GM19468 (cell line): ENCODE results near the gene NR2F1-AS1.

Source experiments
- ATAC-seq: cut with Tn5 transposase; IDR thresholded peaks from one replicate; pipeline ENCODE4 v1.9.1; 2021; ENCODE audit warnings: mild to moderate bottlenecking, moderate library complexity, moderate number of reproducible peaks; ENCODE audit not compliant: unreplicated experiment; ENCODE audit errors: extremely low read depth

Gene NR2F1-AS1

GRCh38 chr5:93603793-93604643, 23.0 kb upstream of the NR2F1-AS1 start:
- ATAC-seq, result no peak

DNA sequence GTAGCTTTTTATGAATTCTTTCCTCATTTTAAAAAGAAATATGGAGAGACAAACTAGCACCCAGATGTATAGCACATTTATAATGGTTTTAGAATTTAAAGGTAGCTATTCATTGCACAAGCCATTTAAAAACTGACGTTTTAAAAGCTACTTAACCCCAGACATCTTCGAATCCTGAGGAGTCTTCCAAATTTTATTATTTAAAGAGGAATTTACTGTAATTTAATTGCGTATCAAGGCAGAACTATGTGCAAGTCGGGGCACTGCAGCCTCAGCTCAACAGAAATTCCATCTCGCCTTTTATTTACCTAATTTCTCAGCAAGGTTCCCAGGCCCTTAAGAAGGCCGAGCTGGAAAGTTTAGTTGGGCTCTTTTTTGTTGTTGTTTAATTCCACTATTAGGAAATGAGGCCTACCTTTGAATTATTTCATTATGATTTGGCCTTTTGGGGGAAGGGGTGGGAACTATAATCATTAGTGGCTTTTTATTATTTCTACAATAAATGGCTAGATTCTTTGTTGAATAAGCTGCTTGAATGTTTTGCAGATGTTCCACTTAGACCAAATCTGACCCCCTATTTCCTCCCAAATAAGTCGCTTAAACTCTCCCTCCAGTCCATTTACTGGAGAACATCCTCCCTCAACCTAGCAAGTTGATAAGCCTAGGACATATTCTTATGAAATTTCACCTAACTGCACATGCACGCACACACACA, 22.2 kb upstream of the NR2F1-AS1 start:
- no peak for ATAC-seq

GRCh38 chr5:93602241-93603077, 21.4 kb upstream of the NR2F1-AS1 start:
- no peak for ATAC-seq

DNA sequence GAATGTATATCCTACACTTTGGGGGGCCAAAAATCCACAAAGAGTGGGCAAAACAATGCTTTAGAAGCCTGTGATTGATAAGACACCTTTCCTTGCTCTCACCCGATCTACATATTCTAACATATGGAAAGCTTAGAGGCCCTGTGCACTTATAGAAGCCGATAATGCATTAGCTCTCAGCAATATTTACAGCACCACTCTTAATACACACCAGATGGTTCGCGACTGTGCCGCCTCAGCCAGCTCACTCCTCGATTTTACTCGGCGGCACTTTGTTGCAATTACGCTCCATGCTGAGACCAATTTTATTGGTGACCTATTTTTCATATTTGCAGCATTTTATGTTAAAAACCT, 20.8 kb upstream of the NR2F1-AS1 start:
- no peak for ATAC-seq

DNA sequence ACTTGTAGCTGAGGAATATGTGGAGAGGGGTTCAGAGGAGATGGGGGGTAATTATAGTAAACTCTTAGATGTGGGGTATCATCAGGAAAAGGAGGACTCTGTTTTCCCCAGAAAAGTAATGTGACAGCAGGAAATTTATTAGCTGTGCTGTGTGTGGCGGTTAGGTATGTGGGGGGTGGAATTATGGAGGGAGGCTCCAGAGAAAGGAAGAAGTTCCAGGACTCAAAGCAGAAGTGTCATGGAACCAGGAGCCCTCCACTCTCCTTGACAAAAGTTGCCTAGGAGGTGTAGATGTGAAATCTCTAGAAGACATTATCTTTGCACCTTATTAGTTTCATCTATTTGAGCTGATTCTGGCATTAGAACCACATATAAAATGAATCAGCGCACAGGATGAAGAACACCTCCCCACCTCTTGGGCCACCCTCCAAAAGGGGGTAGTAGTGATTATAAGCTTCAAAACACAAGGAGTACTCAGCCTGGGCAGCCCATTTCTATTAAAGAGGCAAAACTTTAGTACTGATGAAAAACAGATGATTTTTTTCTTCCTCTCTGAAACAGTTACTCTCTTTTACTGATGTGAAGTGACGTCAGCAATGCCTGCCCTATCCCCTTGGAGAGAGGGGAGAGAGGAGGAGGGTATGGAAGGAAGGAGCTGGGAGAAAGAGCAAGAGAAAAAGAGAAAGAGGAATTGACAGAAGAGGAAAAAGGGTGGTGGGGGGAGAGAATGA, 20.2 kb upstream of the NR2F1-AS1 start:
- no peak for ATAC-seq

DNA sequence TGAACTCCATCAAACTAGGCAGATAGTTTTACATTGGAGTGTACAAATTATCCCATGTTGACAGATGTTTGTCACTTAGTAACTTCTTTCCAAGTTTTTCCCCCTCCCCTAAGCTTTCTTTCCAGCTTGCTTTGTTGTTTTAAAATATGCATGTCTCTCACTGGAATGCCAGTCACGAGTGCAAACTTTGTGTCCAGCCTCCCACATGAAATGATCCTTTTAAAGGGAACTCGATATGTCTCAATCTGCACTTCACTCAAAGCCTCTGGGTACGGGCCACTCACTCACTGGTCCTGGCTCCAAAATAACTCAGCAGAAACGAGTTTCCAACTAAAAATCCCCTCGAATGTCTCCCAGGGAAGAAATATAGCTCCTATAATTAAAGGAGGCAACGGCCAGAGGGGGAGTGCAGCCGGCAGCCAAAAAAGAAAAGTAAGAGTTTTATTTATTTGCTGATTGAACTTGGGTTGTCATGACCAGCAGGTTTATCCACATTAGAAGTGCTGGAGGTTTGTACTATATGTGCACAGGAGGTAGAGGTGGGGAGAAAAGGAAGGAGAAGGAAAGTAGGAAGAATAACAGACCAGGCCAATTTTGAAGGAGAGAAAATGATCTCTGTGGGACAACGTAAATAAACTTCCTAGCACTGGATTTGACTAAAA, 19.5 kb upstream of the NR2F1-AS1 start:
- no peak for ATAC-seq

GRCh38 chr5:93599399-93600120, 18.5 kb upstream of the NR2F1-AS1 start:
- ATAC-seq, result no peak

GRCh38 chr5:93599001-93599379, 18.0 kb upstream of the NR2F1-AS1 start:
- ATAC-seq, result no peak

DNA sequence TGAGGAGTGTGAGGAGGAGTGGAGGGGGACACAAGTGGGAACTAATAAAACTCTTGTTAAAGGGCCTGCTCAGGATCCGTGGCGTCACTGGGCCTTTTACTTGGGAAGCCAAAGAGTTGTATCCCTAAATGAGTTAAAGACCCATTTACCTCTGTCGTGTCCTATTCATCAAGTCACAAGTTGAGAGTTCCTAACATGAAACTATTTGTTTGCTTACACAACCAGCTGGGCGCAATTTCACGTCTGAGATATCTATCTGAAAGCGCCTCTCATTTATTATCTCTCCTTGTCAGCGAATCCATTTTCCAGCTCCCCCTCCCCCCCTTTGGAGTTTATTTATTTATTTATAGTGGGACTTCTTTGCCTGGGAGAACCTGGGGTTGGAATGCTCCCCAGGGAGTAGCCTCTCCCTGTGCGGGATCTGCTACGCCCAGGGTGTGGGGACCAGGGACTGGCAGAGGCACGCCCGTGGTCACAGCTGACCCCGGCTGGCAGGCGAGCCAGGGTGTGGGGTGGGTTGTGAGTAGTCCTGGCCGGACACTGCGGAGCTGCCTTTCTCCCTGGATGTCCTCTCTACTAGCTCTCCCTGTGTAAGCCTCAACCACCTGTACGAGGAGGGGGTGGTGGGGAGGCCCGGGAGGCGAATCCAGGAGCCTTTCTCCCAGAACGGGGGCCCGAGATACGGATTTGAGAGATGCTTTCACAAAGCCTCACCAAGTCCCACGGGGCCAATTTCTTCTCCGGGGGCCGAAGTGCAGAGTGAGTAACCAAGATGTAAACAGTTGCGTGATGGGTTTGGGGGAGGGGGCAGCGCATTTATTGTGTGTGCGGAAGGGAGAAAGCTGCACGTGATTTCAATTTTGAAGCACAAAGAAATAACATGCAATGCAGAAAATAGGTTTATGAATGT, 17.3 kb upstream of the NR2F1-AS1 start:
- ATAC-seq, result no peak

DNA sequence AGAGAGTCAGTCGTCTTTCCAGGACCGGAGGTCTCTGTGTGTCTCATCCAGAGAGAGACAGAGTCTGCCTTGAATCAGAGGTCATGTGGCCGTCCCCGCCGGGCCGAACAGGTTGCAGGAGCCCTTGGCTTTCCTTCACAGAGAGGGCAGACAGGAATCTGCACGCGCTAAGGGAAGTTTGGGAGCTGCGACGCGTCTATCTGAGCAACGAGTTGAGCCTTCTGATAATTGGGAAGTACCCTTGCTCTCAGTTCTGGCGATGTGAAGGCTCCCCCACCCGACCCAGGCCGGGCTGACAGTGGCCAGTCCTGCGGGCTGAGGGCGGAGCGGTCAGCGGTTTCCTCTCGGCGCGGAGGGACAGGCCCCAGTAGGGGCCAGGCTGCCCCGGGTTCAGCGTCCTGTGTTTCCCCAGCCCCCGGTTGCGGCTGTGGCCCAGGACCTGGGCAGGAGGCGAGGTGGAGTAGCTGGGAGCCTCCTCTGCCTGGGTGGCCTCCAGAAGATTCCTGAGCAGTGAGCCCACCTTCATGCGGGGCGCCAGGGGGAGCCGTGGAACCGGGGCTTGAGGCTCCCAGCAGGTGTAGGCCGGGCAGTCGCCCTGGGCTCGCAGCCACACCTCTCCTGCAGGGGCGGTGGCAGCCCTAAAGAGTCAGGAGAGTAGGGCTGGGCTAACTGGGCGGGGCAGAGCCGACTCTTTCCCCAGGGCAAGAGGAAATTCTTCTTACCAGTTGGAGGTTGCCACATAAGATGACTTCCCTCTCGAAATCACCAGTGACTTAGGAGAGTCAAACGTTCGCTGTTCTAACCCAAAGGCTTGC, 15.9 kb upstream of the NR2F1-AS1 start:
- ATAC-seq, result no peak

- ATAC-seq, result no peak
Measured at GRCh38 chr5:93596310-93596675, 15.3 kb upstream of the NR2F1-AS1 start.

GRCh38 chr5:93595420-93596147, 14.6 kb upstream of the NR2F1-AS1 start:
- ATAC-seq, result no peak

- no peak for ATAC-seq
Measured at GRCh38 chr5:93594591-93595419, 13.8 kb upstream of the NR2F1-AS1 start.

DNA sequence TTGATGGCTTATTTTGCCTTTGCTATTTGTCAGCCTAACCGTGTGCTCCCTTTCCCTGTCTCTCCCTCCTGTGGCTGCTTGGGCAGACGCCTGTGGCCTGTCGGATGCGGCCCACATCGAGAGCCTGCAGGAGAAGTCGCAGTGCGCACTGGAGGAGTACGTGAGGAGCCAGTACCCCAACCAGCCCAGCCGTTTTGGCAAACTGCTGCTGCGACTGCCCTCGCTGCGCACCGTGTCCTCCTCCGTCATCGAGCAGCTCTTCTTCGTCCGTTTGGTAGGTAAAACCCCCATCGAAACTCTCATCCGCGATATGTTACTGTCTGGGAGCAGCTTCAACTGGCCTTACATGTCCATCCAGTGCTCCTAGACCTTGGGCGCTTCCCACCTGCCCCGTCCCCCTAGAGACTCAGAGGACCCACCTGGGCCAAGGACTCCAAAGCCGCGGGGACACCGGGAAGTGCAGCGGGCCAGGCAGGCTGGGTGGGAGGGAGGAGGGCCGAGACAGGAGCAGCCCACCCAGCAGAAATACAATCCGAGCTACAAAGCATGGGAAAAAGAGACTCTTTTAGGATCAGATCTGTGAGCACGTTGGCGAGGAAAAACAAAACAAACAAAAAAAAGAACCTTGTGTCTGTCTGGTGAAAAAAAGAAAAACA, 12.6 kb upstream of the NR2F1-AS1 start:
- no peak for ATAC-seq

DNA sequence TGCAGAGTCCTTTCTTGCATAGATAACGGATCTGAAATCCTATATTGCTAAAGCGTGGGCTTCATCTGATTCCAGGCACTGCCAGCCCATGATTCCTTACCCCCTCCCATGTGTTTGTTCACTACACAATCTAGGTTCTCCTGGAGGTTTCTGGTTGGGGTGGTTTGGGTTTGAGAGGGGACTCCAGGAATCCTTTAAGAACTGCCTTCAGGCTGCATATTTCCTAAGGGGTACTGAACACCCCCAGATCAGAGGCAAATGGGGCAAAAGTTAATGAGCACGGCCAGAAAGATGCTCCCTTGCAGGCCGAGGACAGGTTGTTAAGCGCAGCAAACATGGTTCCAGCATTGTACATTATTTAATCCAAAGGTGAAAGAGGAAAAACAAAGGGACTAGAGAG, 11.9 kb upstream of the NR2F1-AS1 start:
- no peak for ATAC-seq
